CD14-positive monocyte (primary cell): ENCODE data around the gene MARK4. TPM values are rescaled to one million over a fixed set of nuclear protein-coding genes. Genes with fewer than 3 reads are reported as not detected.
A peak's percentile ranks its signal among the peaks of the same experiment; 100 is the strongest.

Experiments
- DNase-seq, 3 donors: peaks; one replicate each; pipeline ENCODE4 v3.0.0-alpha.2; 2011 to 2022
- H2AFZ ChIP-seq: 2 replicates; pipeline ENCODE4 v1.6.0; 2012; ENCODE audit warnings: mild to moderate bottlenecking, low read depth, low read length, inconsistent platforms; ENCODE audit not compliant: insufficient read depth, poor library complexity, severe bottlenecking
- H3K27ac ChIP-seq, 2 donors: 1 replicate in 1 of 2; 2 replicates in 1 of 2; pipeline ENCODE4 v1.5.1; 2012 to 2013; ENCODE audit warnings: low read length in 2 of 2, control low read depth in 1 of 2, inconsistent platforms in 1 of 2, low read depth in 1 of 2, mild to moderate bottlenecking in 1 of 2
- H3K27me3 ChIP-seq, 2 donors: one replicate each; pipeline versions ENCODE4 v1.6.0 to v1.6.1; 2011 to 2013; ENCODE audit warnings: low read length in 2 of 2; ENCODE audit not compliant: control insufficient read depth in 2 of 2, insufficient read depth in 2 of 2
- H3K36me3 ChIP-seq, 2 donors: replicated peaks in 1 of 2; 1 replicate in 1 of 2; 2 replicates in 1 of 2; pipeline versions ENCODE4 v1.5.1 to v1.6.1; 2012 to 2013; ENCODE audit warnings: low read length in 2 of 2, control low read depth in 1 of 2, inconsistent platforms in 1 of 2, mild to moderate bottlenecking in 1 of 2; ENCODE audit not compliant: insufficient read depth in 2 of 2, control insufficient read depth in 1 of 2
- H3K4me1 ChIP-seq, 2 donors: 1 replicate in 1 of 2; 2 replicates in 1 of 2; pipeline versions ENCODE4 v1.5.1 to v1.6.1; 2012 to 2013; ENCODE audit warnings: low read length in 2 of 2, control low read depth in 1 of 2, inconsistent platforms in 1 of 2, mild to moderate bottlenecking in 1 of 2, moderate library complexity in 1 of 2; ENCODE audit not compliant: insufficient read depth in 2 of 2, control insufficient read depth in 1 of 2
- H3K4me2 ChIP-seq: replicated peaks from 2 replicates; pipeline ENCODE3; 2012; ENCODE audit warnings: low read length, moderate library complexity, mild to moderate bottlenecking; ENCODE audit not compliant: poor library complexity, severe bottlenecking; ENCODE audit errors: extremely low read depth
- H3K4me3 ChIP-seq, 3 experiments: fragments of 200-600 bp in 1 of 3; sonication (generic) in 1 of 3; replicated peaks in 1 of 3; 1 replicate in 2 of 3; 2 replicates in 1 of 3; pipeline ENCODE4 v1.5.1; 2011 to 2013; ENCODE audit warnings: low read length in 3 of 3, mild to moderate bottlenecking in 3 of 3, control low read depth in 2 of 3, low read depth in 2 of 3, inconsistent platforms in 1 of 3, moderate library complexity in 1 of 3
- H3K79me2 ChIP-seq: 2 replicates; pipeline ENCODE4 v1.6.0; 2012; ENCODE audit warnings: mild to moderate bottlenecking, control low read depth, inconsistent platforms, low read length, moderate library complexity; ENCODE audit not compliant: insufficient read depth
- H3K9ac ChIP-seq: 2 replicates; pipeline ENCODE4 v1.6.0; 2017; ENCODE audit warnings: low read length, mild to moderate bottlenecking; ENCODE audit not compliant: insufficient read depth, poor library complexity, severe bottlenecking
- H3K9me3 ChIP-seq, 2 donors: replicated peaks in 1 of 2; 1 replicate in 1 of 2; 2 replicates in 1 of 2; pipeline versions ENCODE4 v1.5.1 to v1.6.1; 2012 to 2013; ENCODE audit warnings: low read length in 2 of 2, control low read depth in 1 of 2; ENCODE audit not compliant: control insufficient read depth in 1 of 2, insufficient read depth in 1 of 2
- H4K20me1 ChIP-seq: 2 replicates; pipeline ENCODE4 v1.6.0; 2012; ENCODE audit warnings: mild to moderate bottlenecking, low read length, control low read depth, moderate library complexity; ENCODE audit not compliant: insufficient read depth
- H3K27ac Mint-ChIP-seq, 7 donors: one replicate each; pipeline ENCODE4 v1.8.0; 2020; ENCODE audit warnings: mild to moderate bottlenecking in 7 of 7, mixed read lengths in 7 of 7, moderate library complexity in 6 of 7, inconsistent platforms in 2 of 7
- H3K27me3 Mint-ChIP-seq, 3 donors: one replicate each; pipeline ENCODE4 v1.8.0; 2021 to 2022; ENCODE audit warnings: low read depth in 3 of 3, mild to moderate bottlenecking in 3 of 3, mixed read lengths in 3 of 3, moderate library complexity in 3 of 3, inconsistent platforms in 1 of 3
- H3K36me3 Mint-ChIP-seq, 2 donors: one replicate each; pipeline ENCODE4 v1.8.0; 2020; ENCODE audit warnings: mixed read lengths in 2 of 2, inconsistent platforms in 1 of 2, mild to moderate bottlenecking in 1 of 2
- H3K4me1 Mint-ChIP-seq: one replicate; pipeline ENCODE4 v1.8.0; 2020; ENCODE audit warnings: mild to moderate bottlenecking, mixed read lengths
- H3K4me3 Mint-ChIP-seq, 2 donors: one replicate each; pipeline ENCODE4 v1.8.0; 2020; ENCODE audit warnings: mild to moderate bottlenecking in 2 of 2, mixed read lengths in 2 of 2, moderate library complexity in 1 of 2
- H3K9me3 Mint-ChIP-seq, 7 donors: one replicate each; pipeline ENCODE4 v1.8.0; 2020 to 2022; ENCODE audit warnings: mixed read lengths in 7 of 7, mild to moderate bottlenecking in 6 of 7, moderate library complexity in 6 of 7, inconsistent platforms in 2 of 7
- CTCF ChIP-seq: fragments of 200-600 bp; IDR thresholded peaks from one replicate; pipeline ENCODE4 v1.8.0; 2022; ENCODE audit warnings: antibody characterized with exemption, mild to moderate bottlenecking
- WGBS: methylation state at CpG from one replicate; pipeline ENCODE4 v1.1.5; 2013; ENCODE audit warnings: missing lambda C conversion rate; ENCODE audit not compliant: insufficient coverage; 5-methylcytosine and 5-hydroxymethylcytosine counted together
- intact Hi-C, 2 donors: fragments of 100-400 bp; cut with micrococcal nuclease; formaldehyde crosslinking; loops; one replicate each; pipeline versions ENCODE4 v1.15.0 to v1.15.1; 2023
- polyA plus RNA-seq, 3 donors: library from polyadenylated mRNA; depleted of rRNA in 1 of 3; unstranded in 2 of 3; stranded (reverse) in 1 of 3; fragments of 300-500 nt in 2 of 3; fragments of >200 nt in 1 of 3; fragmentation: Illumina TruSeq in 2 of 3; gene quantifications; 1 replicate in 2 of 3; 2 replicates in 1 of 3; pipeline ENCODE4 v1.2.3, GENCODE V29; 2012 to 2021

MARK4 gene
- polyA plus RNA-seq, 3 donors = 0.59 to 18.4 (median 0.69) TPM

GRCh38 chr19:45247136-45247535 is 3.9 kb upstream of the MARK4 start:
- 96% methylated on average over 4 of the region's 8 CpGs for WGBS
- Histone ChIP-seq H3K9me3 (no peaks in the 10 kb centered on the region), H3K79me2 (peaks cover 7% of the 10 kb centered on the region), H3K4me3 (no peak overlapping the region), H3K27ac (no peak overlapping the region), H3K27me3 (peaks cover 0 to 2% of the 10 kb centered on the region in 2 donors), H4K20me1 (peaks cover 2% of the 10 kb centered on the region), H3K4me1 (peaks cover 18 to 22% of the 10 kb centered on the region in 2 donors), H3K4me2 (no peak overlapping the region), H2AFZ (no peak overlapping the region), H3K9ac (no peak overlapping the region), H3K36me3 (no peaks in the 10 kb centered on the region)
- Mint-ChIP-seq H3K27ac (peak overlapping the region in 1 of 7 donors; percentile 62), H3K4me3 (no peak overlapping the region), H3K27me3 (peaks cover 12 to 14% (median 12%) of the 10 kb centered on the region in 3 donors), H3K9me3 (peaks cover 0 to 2% (median 0%) of the 10 kb centered on the region in 7 donors), H3K36me3 (no peaks in the 10 kb centered on the region), H3K4me1 (peaks cover 23% of the 10 kb centered on the region)
- intact Hi-C loops = no loop called here
- no peak for TF ChIP-seq CTCF
- DNase-seq = no peak

DNA sequence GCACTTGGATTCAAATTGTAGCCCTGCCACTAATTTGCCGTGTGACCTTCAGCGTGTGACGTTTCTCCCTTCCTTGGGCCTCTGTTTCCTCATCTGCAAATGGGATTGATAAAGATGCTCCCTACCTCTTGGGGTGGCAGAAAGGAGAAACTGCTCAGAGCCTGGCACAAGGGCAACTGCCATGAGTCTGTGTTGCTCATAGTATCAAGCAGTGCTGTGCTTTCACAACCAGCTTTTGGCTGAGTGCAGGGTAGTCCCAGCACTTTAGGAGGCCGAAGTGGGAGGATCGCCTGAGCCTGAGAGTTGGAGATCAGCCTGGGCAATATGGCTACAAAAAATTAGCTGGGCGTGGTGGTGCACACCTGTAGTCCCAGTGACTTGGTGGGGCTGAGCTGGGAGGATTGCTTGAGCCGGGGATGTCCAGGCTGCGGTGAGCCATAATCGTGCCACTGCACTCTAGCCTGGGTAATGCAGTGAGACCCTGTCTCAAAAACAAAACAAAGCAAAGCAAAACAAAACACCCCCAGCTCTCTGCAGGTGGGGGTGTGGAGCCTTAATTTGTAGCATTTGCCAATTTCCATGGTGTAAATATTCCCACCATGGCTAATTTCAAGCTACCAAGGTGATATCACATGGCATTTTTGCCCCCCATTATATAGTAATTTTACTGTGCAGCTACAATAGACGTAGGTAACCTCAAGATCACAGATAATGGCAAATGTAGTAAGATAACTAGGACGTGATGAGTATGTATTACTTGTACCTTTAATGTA is 1.6 kb upstream of the MARK4 start:
- Histone ChIP-seq H3K27ac (no peak overlapping the region), H3K4me2 (no peak overlapping the region), H3K4me1 (peaks cover 29 to 42% of the 10 kb centered on the region in 2 donors), H2AFZ (no peak overlapping the region), H3K27me3 (no peaks in the 10 kb centered on the region), H3K9me3 (no peaks in the 10 kb centered on the region), H4K20me1 (peaks cover 24% of the 10 kb centered on the region), H3K79me2 (peaks cover 25% of the 10 kb centered on the region), H3K36me3 (no peaks in the 10 kb centered on the region), H3K4me3 (no peak overlapping the region), H3K9ac (no peak overlapping the region)
- peak in 2 of 3 donors; percentile 11 to 29 for DNase-seq
- Mint-ChIP-seq H3K27me3 (peaks cover 7 to 11% (median 7%) of the 10 kb centered on the region in 3 donors), H3K4me3 (no peak overlapping the region), H3K4me1 (peaks cover 42% of the 10 kb centered on the region), H3K36me3 (peaks cover 5 to 10% of the 10 kb centered on the region in 2 donors), H3K27ac (peak overlapping the region in 6 of 7 donors; percentile 0 to 45 (median 18)), H3K9me3 (peaks cover 0 to 2% (median 0%) of the 10 kb centered on the region in 7 donors)
- intact Hi-C loops = loop anchor here in 1 of 2 donors (2.0 kb wide), 1 partner anchor 89 kb away; no protein-coding TSS in a partner anchor
- no peak for TF ChIP-seq CTCF
- 57% methylated on average over 5 of the region's 11 CpGs for whole genome bisulfite sequencing
